Peyer's patch (tissue), 4 donors: ENCODE measurements around the gene NFYB. TPM values are rescaled to one million over a fixed set of nuclear protein-coding genes. Genes with fewer than 3 reads are reported as not detected.
"Not testable (repeated sequence)": the region's sequence is repeated elsewhere in the genome, so short reads cannot be mapped to it uniquely, and the experiment has no call there.

Source experiments
- DNase-seq, 3 donors: peaks; one replicate each; pipeline ENCODE4 v3.0.0-alpha.2; 2017 to 2019
- H3K27ac ChIP-seq, 4 donors: fragments of 200-600 bp; sonication (generic); one replicate each; pipeline ENCODE4 v1.5.1; 2016 to 2019
- H3K27me3 ChIP-seq, 2 donors: fragments of 200-600 bp; sonication (generic); one replicate each; pipeline ENCODE4 v1.5.1; 2019
- H3K36me3 ChIP-seq, 3 donors: fragments of 200-600 bp; sonication (generic); one replicate each; pipeline ENCODE4 v1.5.1; 2016 to 2019
- H3K4me1 ChIP-seq, 4 donors: fragments of 200-600 bp; sonication (generic); one replicate each; pipeline ENCODE4 v1.5.1; 2016 to 2019
- H3K4me3 ChIP-seq, 4 donors: fragments of 200-600 bp; sonication (generic); 1 replicate in 3 of 4; 2 replicates in 1 of 4; pipeline ENCODE4 v1.5.1; 2016 to 2019; ENCODE audit warnings: mild to moderate bottlenecking in 1 of 4
- H3K9me3 ChIP-seq, 4 donors: fragments of 200-600 bp; sonication (generic); one replicate each; pipeline ENCODE4 v1.5.1; 2016 to 2019; ENCODE audit warnings: mild to moderate bottlenecking in 1 of 4
- POLR2A ChIP-seq, 2 donors: fragments of 450-650 bp; IDR thresholded peaks; one replicate each; pipeline ENCODE4 v1.5.1; 2017; ENCODE audit warnings: antibody characterized with exemption in 2 of 2, mild to moderate bottlenecking in 2 of 2, moderate library complexity in 2 of 2
- total RNA-seq, 4 donors: library from RNA; depleted of rRNA; stranded (reverse); fragments of >200 nt; gene quantifications; one replicate each; pipeline ENCODE4 v1.1.0, GENCODE V29; 2016
- TF ChIP-seq, protein P1 (sequence below), 6 experiments: fragments of 450-650 bp in 4 of 6; fragments of 200-600 bp in 2 of 6; sonication (generic) in 1 of 6; IDR thresholded peaks; one replicate each; pipeline ENCODE4 v1.5.1; 2017 to 2019; ENCODE audit warnings: antibody characterized with exemption in 6 of 6, mild to moderate bottlenecking in 3 of 6, moderate library complexity in 1 of 6

NFYB gene
- total RNA-seq, 4 donors from 2014 or later = 9.1 to 25.6 (median 19.4) TPM

DNA sequence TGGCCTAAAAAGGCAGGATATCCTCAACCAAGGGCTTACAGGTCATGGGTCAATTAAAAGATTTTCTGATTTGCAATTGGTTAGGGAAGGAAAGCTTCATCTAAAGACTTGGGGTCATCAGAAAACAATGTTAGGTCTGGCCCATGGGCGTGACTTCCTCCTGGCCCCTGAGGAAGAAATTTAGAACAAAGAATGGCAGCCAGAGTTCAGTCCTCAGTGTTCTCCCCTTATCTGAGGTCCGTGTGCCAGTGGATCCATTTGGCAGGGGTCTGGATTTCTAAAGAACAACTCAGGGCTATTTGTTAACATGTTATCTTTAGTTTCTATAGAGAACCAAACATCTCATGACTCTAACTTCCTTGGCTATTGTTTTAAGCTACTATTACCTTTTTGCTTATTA, 27.8 kb upstream of the NFYB start:
- Histone ChIP-seq H3K36me3 (no peaks in the 10 kb centered on the region), H3K27ac (no peak overlapping the region), H3K9me3 (no peaks in the 10 kb centered on the region), H3K27me3 (no peaks in the 10 kb centered on the region), H3K4me1 (no peaks in the 10 kb centered on the region), H3K4me3 (no peak overlapping the region)
- no peak for TF ChIP-seq POLR2A (IDR thresholded peaks at IDR 0.05)
- TF ChIP-seq, protein P1, sequence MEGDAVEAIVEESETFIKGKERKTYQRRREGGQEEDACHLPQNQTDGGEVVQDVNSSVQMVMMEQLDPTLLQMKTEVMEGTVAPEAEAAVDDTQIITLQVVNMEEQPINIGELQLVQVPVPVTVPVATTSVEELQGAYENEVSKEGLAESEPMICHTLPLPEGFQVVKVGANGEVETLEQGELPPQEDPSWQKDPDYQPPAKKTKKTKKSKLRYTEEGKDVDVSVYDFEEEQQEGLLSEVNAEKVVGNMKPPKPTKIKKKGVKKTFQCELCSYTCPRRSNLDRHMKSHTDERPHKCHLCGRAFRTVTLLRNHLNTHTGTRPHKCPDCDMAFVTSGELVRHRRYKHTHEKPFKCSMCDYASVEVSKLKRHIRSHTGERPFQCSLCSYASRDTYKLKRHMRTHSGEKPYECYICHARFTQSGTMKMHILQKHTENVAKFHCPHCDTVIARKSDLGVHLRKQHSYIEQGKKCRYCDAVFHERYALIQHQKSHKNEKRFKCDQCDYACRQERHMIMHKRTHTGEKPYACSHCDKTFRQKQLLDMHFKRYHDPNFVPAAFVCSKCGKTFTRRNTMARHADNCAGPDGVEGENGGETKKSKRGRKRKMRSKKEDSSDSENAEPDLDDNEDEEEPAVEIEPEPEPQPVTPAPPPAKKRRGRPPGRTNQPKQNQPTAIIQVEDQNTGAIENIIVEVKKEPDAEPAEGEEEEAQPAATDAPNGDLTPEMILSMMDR (IDR thresholded peaks at IDR 0.05) = no peak
- no peak for DNase-seq

DNA sequence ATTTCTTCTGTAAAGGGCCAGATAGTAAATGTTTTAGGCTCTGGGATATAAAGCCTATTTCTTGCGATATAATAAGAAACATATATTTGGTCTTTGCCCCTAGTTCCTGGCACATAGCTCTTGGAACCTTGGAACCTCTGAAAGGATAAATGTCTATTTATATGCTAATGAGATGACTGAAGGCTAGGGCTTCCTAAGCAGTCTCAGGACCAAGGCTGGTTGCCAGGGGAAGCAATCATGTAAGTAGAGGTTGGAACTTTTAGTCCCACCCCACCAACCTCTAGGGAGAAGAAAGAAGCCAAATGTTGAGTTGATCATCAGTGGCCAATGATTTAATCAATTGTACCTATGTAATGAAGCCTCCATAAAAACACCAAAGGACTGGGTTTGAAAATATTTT, 26.6 kb upstream of the NFYB start:
- no peak overlapping the region for H3K27ac ChIP-seq
- no peak overlapping the region for H3K4me3 ChIP-seq
- no peaks in the 10 kb centered on the region for H3K9me3 ChIP-seq
- H3K27me3 ChIP-seq = no peaks in the 10 kb centered on the region
- no peaks in the 10 kb centered on the region for H3K36me3 ChIP-seq
- H3K4me1 ChIP-seq = no peaks in the 10 kb centered on the region
- DNase-seq = no peak
- TF ChIP-seq POLR2A (IDR thresholded peaks at IDR 0.05) = no peak
- TF ChIP-seq, protein P1 (IDR thresholded peaks at IDR 0.05) = no peak

DNA sequence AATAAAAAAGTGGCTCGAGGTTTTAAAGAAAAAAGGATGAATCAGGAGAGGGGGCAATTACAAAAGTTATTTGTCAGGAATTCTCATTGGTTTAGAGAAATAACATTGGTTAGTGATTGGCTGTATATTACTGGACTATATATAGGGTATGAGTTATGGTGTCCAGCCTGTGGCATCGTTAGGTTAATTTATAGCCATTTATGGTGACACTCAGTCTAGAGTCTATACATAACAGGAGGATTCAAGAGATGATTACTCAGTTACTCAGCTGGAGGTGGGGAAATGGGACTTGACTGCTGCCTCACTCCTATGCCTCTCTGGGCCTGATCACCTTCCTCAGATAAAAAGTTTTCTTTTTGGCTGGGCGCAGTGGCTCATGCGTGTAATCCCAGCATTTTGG, 25.6 kb upstream of the NFYB start:
- H3K36me3 ChIP-seq = no peaks in the 10 kb centered on the region
- no peak overlapping the region for H3K4me3 ChIP-seq
- DNase-seq = no peak
- H3K4me1 ChIP-seq = no peaks in the 10 kb centered on the region
- H3K27ac ChIP-seq = no peak overlapping the region
- no peak for TF ChIP-seq POLR2A (IDR thresholded peaks at IDR 0.05)
- TF ChIP-seq, protein P1 (IDR thresholded peaks at IDR 0.05) = no peak
- H3K27me3 ChIP-seq = no peaks in the 10 kb centered on the region
- H3K9me3 ChIP-seq = no peaks in the 10 kb centered on the region

DNA sequence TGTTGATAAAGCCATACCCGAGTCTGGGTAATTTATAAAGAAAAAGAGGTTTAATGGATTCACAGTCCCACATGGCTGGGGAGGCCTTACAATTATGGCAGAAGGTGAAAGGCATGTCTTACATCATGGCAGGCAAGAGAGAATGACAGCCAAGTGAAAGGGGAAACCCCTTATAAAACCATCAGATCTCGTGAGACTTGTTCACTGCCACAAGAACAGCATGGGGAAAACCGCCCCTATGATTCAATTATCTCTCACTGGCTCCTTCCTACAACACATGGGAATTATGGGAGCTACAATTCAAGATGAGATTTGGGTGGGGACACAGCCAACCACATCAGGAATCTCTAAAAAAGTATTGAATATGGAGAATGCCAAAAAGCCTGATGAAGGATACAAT, 25.0 kb upstream of the NFYB start:
- H3K36me3 ChIP-seq, H3K27me3 ChIP-seq, DNase-seq, H3K9me3 ChIP-seq, H3K4me1 ChIP-seq, H3K27ac ChIP-seq, H3K4me3 ChIP-seq: not testable (repeated sequence)

DNA sequence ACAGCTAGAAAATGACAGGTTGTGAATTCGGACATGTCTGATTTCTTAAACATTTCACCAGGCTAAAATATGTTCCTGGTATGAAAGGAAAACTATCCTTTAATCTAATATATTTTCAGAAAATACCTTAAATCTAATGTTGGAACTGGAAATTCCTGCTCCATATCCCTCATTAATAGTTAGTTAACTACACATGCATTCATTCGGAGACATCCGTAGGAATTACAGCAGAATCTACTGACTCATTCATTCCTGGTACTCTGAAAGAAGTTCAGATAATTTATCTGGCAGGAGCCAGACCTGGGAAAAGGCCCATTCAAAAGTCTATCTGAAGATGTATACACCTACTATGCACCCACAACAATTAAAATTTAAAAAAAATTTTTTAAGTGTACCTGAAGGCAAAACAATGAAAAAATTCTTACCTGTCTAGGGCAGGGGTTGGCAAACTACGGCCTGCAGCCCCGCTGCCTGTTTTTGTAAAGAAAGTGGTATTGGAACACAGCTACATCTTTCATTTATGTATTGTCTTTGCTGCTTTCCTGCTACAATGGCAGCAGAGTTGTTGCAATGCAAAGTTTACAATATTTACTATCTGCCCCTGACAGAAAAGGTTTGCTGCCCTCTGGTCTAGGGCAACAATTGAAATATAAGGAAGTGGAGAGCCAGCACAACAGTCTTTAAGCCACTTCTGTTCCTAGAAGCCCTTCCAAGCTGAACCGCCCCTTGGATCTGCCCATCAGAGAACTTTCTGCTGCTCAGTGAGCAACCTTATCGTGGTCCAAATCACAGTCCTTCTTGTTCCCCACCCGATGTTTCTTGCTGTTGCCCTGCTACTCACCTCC, 17.9 kb upstream of the NFYB start:
- Histone ChIP-seq H3K9me3 (no peaks in the 10 kb centered on the region), H3K27ac (no peak overlapping the region), H3K27me3 (no peaks in the 10 kb centered on the region), H3K4me1 (no peaks in the 10 kb centered on the region), H3K4me3 (no peak overlapping the region), H3K36me3 (no peaks in the 10 kb centered on the region)
- TF ChIP-seq, protein P1 (IDR thresholded peaks at IDR 0.05) = no peak
- DNase-seq = no peak

DNA sequence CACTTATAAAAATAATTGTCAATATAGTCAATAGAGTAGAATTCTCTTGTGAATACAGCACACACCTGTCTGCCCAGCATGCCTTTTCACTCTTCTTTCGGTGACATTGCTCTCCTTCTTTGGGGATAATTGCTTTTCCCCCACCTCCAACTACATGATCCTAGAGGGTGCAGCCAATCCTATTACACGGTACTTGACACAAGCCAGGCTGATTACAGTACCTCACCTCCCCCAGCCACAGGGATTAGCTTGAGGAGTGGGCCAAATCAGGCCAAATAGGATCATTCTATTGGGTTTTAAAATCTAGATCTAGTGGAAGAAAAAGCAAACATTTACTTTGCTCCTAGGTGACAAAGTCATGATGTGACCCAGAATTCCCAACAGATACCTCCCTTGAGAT, 16.8 kb upstream of the NFYB start:
- no peaks in the 10 kb centered on the region for H3K36me3 ChIP-seq
- no peak overlapping the region for H3K27ac ChIP-seq
- H3K27me3 ChIP-seq = no peaks in the 10 kb centered on the region
- H3K9me3 ChIP-seq = no peaks in the 10 kb centered on the region
- DNase-seq = no peak
- TF ChIP-seq, protein P1 (IDR thresholded peaks at IDR 0.05) = no peak
- no peak for TF ChIP-seq POLR2A (IDR thresholded peaks at IDR 0.05)
- no peaks in the 10 kb centered on the region for H3K4me1 ChIP-seq
- H3K4me3 ChIP-seq = no peak overlapping the region
